HUES48 (cell line): ENCODE measurements around the gene PSMB10.
"Not testable (repeated sequence)": the region's sequence is repeated elsewhere in the genome, so short reads cannot be mapped to it uniquely, and the experiment has no call there.

Experiments
- H3K27ac ChIP-seq: one replicate; pipeline ENCODE4 v1.7.0; 2013; ENCODE audit warnings: low read depth, low read length, inconsistent platforms
- H3K27me3 ChIP-seq: 2 replicates; pipeline ENCODE4 v1.6.1; 2013; ENCODE audit warnings: mild to moderate bottlenecking, low read length; ENCODE audit not compliant: control insufficient read depth, insufficient read depth
- H3K36me3 ChIP-seq: 2 replicates; pipeline ENCODE4 v1.6.1; 2013; ENCODE audit warnings: low read length; ENCODE audit not compliant: control insufficient read depth, insufficient read depth
- H3K4me1 ChIP-seq: 2 replicates; pipeline ENCODE4 v1.6.1; 2013; ENCODE audit warnings: mild to moderate bottlenecking, low read length; ENCODE audit not compliant: control insufficient read depth, insufficient read depth
- H3K4me3 ChIP-seq: 2 replicates; pipeline ENCODE4 v1.5.1; 2013; ENCODE audit warnings: mild to moderate bottlenecking, low read depth, low read length
- H3K9ac ChIP-seq: 2 replicates; pipeline ENCODE4 v1.6.1; 2013; ENCODE audit warnings: mild to moderate bottlenecking, low read depth, low read length, moderate library complexity
- H3K9me3 ChIP-seq: 2 replicates; pipeline ENCODE4 v1.6.1; 2013; ENCODE audit warnings: low read length; ENCODE audit not compliant: control insufficient read depth, insufficient read depth

PSMB10 gene

GRCh38 chr16:67939507-67940445, 3.1 kb upstream of the PSMB10 start:
- H3K27ac ChIP-seq = no peak overlapping the region
- H3K36me3 ChIP-seq = peaks cover 4% of the 10 kb centered on the region
- peaks cover 6% of the 10 kb centered on the region for H3K4me1 ChIP-seq

GRCh38 chr16:67937713-67938112, 1.1 kb upstream of the PSMB10 start:
- not testable (repeated sequence) for H3K27ac ChIP-seq, H3K4me3 ChIP-seq, H3K9me3 ChIP-seq, H3K9ac ChIP-seq, H3K36me3 ChIP-seq, H3K27me3 ChIP-seq
- peaks cover 11% of the 10 kb centered on the region for H3K4me1 ChIP-seq

More at GRCh38 chr16:67939507-67940445, 3.1 kb upstream of the PSMB10 start:
- Histone ChIP-seq H3K27me3 (no peaks in the 10 kb centered on the region), H3K9ac (no peak overlapping the region), H3K4me3 (no peak overlapping the region), H3K9me3 (no peaks in the 10 kb centered on the region)

- peak overlapping the region; percentile 84 for H3K9ac ChIP-seq
- H3K4me1 ChIP-seq = peaks cover 11% of the 10 kb centered on the region
- peak overlapping the region; percentile 73 for H3K27ac ChIP-seq
- no peaks in the 10 kb centered on the region for H3K9me3 ChIP-seq
- no peaks in the 10 kb centered on the region for H3K27me3 ChIP-seq
- H3K36me3 ChIP-seq = peaks cover 3% of the 10 kb centered on the region; the same call in 1 of the 2 replicates
- peak overlapping the region; percentile 99 for H3K4me3 ChIP-seq
Measured at GRCh38 chr16:67936880-67937605, 393 bp upstream of the PSMB10 start.

GRCh38 chr16:67935402-67936123, 1.1 kb downstream of the PSMB10 start:
- Histone ChIP-seq H3K4me1 (peaks cover 11% of the 10 kb centered on the region), H3K9ac (peak overlapping the region; percentile 84), H3K9me3 (no peaks in the 10 kb centered on the region), H3K27me3 (no peaks in the 10 kb centered on the region), H3K27ac (peak overlapping the region; percentile 73), H3K36me3 (peaks cover 3% of the 10 kb centered on the region; the same call in 1 of the 2 replicates), H3K4me3 (peak overlapping the region; percentile 99)

GRCh38 chr16:67935101-67935401, 1.6 kb downstream of the PSMB10 start:
- no peak overlapping the region for H3K27ac ChIP-seq
- peak overlapping the region; percentile 99 for H3K4me3 ChIP-seq
- H3K9ac ChIP-seq = peak overlapping the region; percentile 74
- H3K4me1 ChIP-seq = peaks cover 11% of the 10 kb centered on the region
- no peaks in the 10 kb centered on the region for H3K27me3 ChIP-seq
- H3K36me3 ChIP-seq = peaks cover 3% of the 10 kb centered on the region; the same call in 1 of the 2 replicates
- H3K9me3 ChIP-seq = no peaks in the 10 kb centered on the region

GRCh38 chr16:67934306-67935100, 2.1 kb downstream of the PSMB10 start:
- no peaks in the 10 kb centered on the region for H3K27me3 ChIP-seq
- H3K4me1 ChIP-seq = peaks cover 11% of the 10 kb centered on the region
- peak overlapping the region; percentile 99 for H3K4me3 ChIP-seq
- no peaks in the 10 kb centered on the region for H3K9me3 ChIP-seq
- H3K36me3 ChIP-seq = peaks cover 6% of the 10 kb centered on the region; the same call in 1 of the 2 replicates
- H3K27ac ChIP-seq = no peak overlapping the region
- 0 out of 2 replicates have a peak overlapping the region, but pooled peaks have one; percentile 74 for H3K9ac ChIP-seq

GRCh38 chr16:67933805-67934204, 2.8 kb downstream of the PSMB10 start:
- no peaks in the 10 kb centered on the region for H3K9me3 ChIP-seq
- peaks cover 11% of the 10 kb centered on the region for H3K4me1 ChIP-seq
- H3K27ac ChIP-seq = no peak overlapping the region
- 0 out of 2 replicates have a peak overlapping the region, but pooled peaks have one; percentile 99 for H3K4me3 ChIP-seq
- H3K9ac ChIP-seq = no peak overlapping the region
- no peaks in the 10 kb centered on the region for H3K27me3 ChIP-seq
- H3K36me3 ChIP-seq = peaks cover 13% of the 10 kb centered on the region; the same call in 1 of the 2 replicates

- H3K4me3 ChIP-seq = no peak overlapping the region
Measured at GRCh38 chr16:67932462-67932840, 4.2 kb downstream of the PSMB10 start.

GRCh38 chr16:67931712-67932461, 4.8 kb downstream of the PSMB10 start, which contains the start of gene CTRL:
CTRL (minus strand) TSS chr16:67931862; CDS start chr16:67931852, 10 bp downstream.
- no peaks in the 10 kb centered on the region for H3K27me3 ChIP-seq
- H3K9ac ChIP-seq = no peak within 1 kb of the TSS
- peaks cover 23% of the 10 kb centered on the region for H3K36me3 ChIP-seq
- H3K4me3 ChIP-seq = no peak within 1 kb of the TSS
- H3K9me3 ChIP-seq = no peaks in the 10 kb centered on the region
- no peak within 1 kb of the TSS for H3K27ac ChIP-seq
- peaks cover 6% of the 10 kb centered on the region for H3K4me1 ChIP-seq

More at GRCh38 chr16:67932462-67932840, 4.2 kb downstream of the PSMB10 start:
- H3K9me3 ChIP-seq = no peaks in the 10 kb centered on the region
- H3K9ac ChIP-seq = no peak overlapping the region
- H3K27ac ChIP-seq = no peak overlapping the region
- no peaks in the 10 kb centered on the region for H3K27me3 ChIP-seq
- H3K4me1 ChIP-seq = peaks cover 11% of the 10 kb centered on the region
- peaks cover 20% of the 10 kb centered on the region for H3K36me3 ChIP-seq
